ENCODE data around the gene NR0B2.

DNA sequence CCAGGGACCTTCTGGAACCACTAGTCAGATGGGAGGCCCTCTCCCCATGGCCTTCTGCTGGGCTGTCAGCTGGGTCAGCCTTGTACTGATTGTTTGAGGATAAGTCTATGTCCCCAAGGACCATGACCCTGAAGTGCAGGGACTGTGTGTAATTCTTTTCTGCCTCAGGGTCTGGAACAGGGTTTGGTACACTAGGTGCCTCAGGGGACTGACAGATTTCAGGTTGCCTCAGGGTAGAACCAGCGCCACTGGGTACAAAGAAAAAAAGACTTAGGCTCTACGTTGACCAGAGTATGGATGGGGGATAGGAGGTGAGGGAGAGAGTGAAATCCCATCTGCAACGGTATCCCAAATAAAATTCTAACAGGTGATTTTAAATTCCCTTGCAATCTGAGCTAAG is 43.5 kb upstream of the NR0B2 start:
- TF ChIP-seq EZH2 (IDR thresholded peaks at IDR 0.05; ENCODE audit: borderline replicate concordance, low read length) = no peak
- TF ChIP-seq, protein P1, sequence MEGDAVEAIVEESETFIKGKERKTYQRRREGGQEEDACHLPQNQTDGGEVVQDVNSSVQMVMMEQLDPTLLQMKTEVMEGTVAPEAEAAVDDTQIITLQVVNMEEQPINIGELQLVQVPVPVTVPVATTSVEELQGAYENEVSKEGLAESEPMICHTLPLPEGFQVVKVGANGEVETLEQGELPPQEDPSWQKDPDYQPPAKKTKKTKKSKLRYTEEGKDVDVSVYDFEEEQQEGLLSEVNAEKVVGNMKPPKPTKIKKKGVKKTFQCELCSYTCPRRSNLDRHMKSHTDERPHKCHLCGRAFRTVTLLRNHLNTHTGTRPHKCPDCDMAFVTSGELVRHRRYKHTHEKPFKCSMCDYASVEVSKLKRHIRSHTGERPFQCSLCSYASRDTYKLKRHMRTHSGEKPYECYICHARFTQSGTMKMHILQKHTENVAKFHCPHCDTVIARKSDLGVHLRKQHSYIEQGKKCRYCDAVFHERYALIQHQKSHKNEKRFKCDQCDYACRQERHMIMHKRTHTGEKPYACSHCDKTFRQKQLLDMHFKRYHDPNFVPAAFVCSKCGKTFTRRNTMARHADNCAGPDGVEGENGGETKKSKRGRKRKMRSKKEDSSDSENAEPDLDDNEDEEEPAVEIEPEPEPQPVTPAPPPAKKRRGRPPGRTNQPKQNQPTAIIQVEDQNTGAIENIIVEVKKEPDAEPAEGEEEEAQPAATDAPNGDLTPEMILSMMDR (conservative IDR thresholded peaks at IDR 0.05 in 1 of 2, IDR thresholded peaks at IDR 0.05 in 1 of 2; ENCODE audit: extremely low read depth in 1 of 2, insufficient read depth in 1 of 2, low read depth in 1 of 2, low read length in 2 of 2) = no peak

All from mammary epithelial cell (primary cell).